Measurements from ENCODE around the gene GMPPA. TPM values are rescaled to one million over a fixed set of nuclear protein-coding genes. Genes with fewer than 3 reads are reported as not detected.

The GMPPA gene
- total and polyA plus RNA-seq, 10 donors, result 21.2 to 45.5 (median 29.8) TPM

- Histone ChIP-seq H3K4me1 (peaks cover 0 to 9% (median 6%) of the 10 kb centered on the region in 6 donors), H3K27me3 (replicated peaks in 1 of 7) (peaks cover 5 to 83% (median 45%) of the 10 kb centered on the region in 7 donors), H3K4me3 (peak overlapping the region in 1 of 8 donors; percentile 1), H3K9me3 (no peaks in the 10 kb centered on the region), H3K36me3 (no peaks in the 10 kb centered on the region), H3K27ac (no peak overlapping the region)
- intact Hi-C loops (cut with DNase I; ENCODE audit: low total_unique reads), result loop anchor here (2.0 to 10.0 kb wide), 2 partner anchors 56 to 128 kb away; no protein-coding TSS in a partner anchor
- DNase-seq, result peak; percentile 96
- WGBS, 5 donors, result 15 to 16% (median 15%) methylated on average over 19 to 21 of the region's 21 CpGs
- TF ChIP-seq CTCF (IDR thresholded peaks at IDR 0.05 in 8 of 11, conservative IDR thresholded peaks at IDR 0.05 in 3 of 11), result peak; percentile 92 to 98 (median 94)
- TF ChIP-seq POLR2A (IDR thresholded peaks at IDR 0.05), result no peak
- peak in 2 of 3 donors; percentile 33 to 52 for TF ChIP-seq POLR2AphosphoS5 (IDR thresholded peaks at IDR 0.05)
Observed at GRCh38 chr2:219530048-219530963, 31.6 kb downstream of the GMPPA start.

- H3K36me3 ChIP-seq, result no peaks in the 10 kb centered on the region
- peaks cover 0 to 9% (median 6%) of the 10 kb centered on the region in 6 donors for H3K4me1 ChIP-seq
- no peak overlapping the region for H3K27ac ChIP-seq
- 66 to 84% (median 77%) methylated on average over 15 to 20 of the region's 20 CpGs for WGBS, 5 donors
- DNase-seq, result peak; percentile 70
- no peaks in the 10 kb centered on the region for H3K9me3 ChIP-seq
- intact Hi-C loops (cut with DNase I; ENCODE audit: low total_unique reads), result loop anchor here (2.0 to 10.0 kb wide), 2 partner anchors 57 to 129 kb away; no protein-coding TSS in a partner anchor
- H3K4me3 ChIP-seq, result no peak overlapping the region
- H3K27me3 ChIP-seq (replicated peaks in 1 of 7), result peaks cover 5 to 81% (median 36%) of the 10 kb centered on the region in 7 donors
- TF ChIP-seq POLR2AphosphoS5 (IDR thresholded peaks at IDR 0.05), result no peak
- TF ChIP-seq CTCF (IDR thresholded peaks at IDR 0.05 in 8 of 11, conservative IDR thresholded peaks at IDR 0.05 in 3 of 11), result no peak
- TF ChIP-seq POLR2A (IDR thresholded peaks at IDR 0.05), result no peak
Observed at GRCh38 chr2:219531639-219532377, 33.1 kb downstream of the GMPPA start.

- peak; percentile 71 for DNase-seq
- no peak overlapping the region for H3K4me3 ChIP-seq
- H3K36me3 ChIP-seq, result no peaks in the 10 kb centered on the region
- no peak overlapping the region for H3K27ac ChIP-seq
- H3K27me3 ChIP-seq (replicated peaks in 1 of 7), result peaks cover 5 to 81% (median 34%) of the 10 kb centered on the region in 7 donors
- H3K9me3 ChIP-seq, result no peaks in the 10 kb centered on the region
- intact Hi-C loops (cut with DNase I; ENCODE audit: low total_unique reads), result loop anchor here (10.0 kb wide), 1 partner anchor 58 kb away; no protein-coding TSS in a partner anchor
- no peak for TF ChIP-seq CTCF (IDR thresholded peaks at IDR 0.05 in 8 of 11, conservative IDR thresholded peaks at IDR 0.05 in 3 of 11)
- TF ChIP-seq POLR2AphosphoS5 (IDR thresholded peaks at IDR 0.05), result no peak
- 67 to 92% (median 85%) methylated on average over 1 to 8 of the region's 8 CpGs for WGBS, 5 donors
- peaks cover 0 to 9% (median 6%) of the 10 kb centered on the region in 6 donors for H3K4me1 ChIP-seq
Observed at GRCh38 chr2:219532378-219532649, 33.6 kb downstream of the GMPPA start.

Measured in spleen (tissue), 11 donors.